GM11168 (cell line): ENCODE data around the gene FBN1.

ENCODE experiments used
- in situ Hi-C: fragments of 300-500 bp; cut with MboI; formaldehyde crosslinking; loops from one replicate; pipeline ENCODE4 v1.12.0; 2022; ENCODE audit warnings: low sequenced_read_pairs; ENCODE audit not compliant: unreplicated experiment

FBN1 gene

GRCh38 chr15:48627260-48627940 is 18.1 kb downstream of the FBN1 start:
- in situ Hi-C loops = loop anchor here (25.0 kb wide), 1 partner anchor 265 kb away; no protein-coding TSS in a partner anchor

DNA sequence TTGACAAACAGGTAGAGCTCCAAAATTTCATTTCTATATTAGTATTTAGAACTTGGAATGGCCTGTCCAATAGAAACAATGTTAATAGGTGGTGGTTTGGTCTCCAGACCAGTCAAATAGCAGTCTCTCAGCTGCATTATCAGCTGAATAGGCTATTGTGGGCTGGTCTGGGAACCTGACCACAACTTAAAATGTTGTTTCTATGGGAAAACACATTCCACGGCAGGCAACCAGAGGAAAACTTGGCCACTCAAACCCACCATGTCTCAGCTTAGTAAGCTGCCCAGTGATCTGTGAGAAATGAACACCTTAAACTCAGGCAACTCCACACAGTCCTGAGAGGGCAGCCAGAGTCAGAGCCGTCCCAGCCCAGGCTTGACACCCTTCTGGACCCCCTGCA is 20.4 kb downstream of the FBN1 start:
- in situ Hi-C loops = loop anchor here (25.0 kb wide), 1 partner anchor 263 kb away; no protein-coding TSS in a partner anchor

DNA sequence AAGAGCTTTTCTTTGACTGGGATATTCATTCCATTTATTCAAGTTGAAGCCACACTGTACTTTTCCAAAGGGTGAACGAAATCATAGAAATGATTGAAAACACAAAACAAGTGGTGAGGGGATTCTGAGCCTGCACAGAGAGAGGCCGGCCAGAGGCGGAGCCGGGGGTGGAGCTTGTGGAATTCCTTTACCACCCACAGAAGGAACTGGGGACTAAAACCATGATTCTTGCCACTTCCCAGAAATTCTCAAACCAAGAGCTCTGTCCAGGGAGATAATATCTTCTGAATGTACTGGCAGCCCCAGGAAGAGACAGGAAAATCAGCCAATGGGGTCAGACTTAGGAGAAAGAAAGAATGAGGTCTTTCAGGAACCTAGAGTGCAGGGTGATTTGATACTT is 20.8 kb downstream of the FBN1 start:
- in situ Hi-C loops = loop anchor here (25.0 kb wide), 1 partner anchor 262 kb away; no protein-coding TSS in a partner anchor

DNA sequence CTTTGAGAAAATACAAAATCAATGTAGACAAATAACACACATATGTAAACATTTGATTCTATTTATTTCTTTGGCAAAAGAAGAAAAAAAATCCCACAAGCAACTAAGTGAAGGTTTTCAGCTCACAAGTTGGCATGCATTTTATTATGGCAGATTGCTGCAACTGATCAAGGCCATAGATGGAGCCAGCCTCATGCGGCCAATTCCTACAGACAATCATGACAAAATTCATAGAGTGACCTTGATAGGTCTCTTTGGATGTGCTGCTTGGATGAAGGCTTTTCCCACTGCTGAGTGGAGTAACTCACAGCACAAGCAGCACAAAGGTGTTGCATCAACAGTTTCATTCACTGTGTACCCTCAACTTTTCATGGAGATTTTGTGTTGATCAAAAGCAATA is 22.1 kb downstream of the FBN1 start:
- in situ Hi-C loops = no loop called here

GRCh38 chr15:48622237-48622636 is 23.3 kb downstream of the FBN1 start:
- in situ Hi-C loops = no loop called here

GRCh38 chr15:48619446-48619845 is 26.1 kb downstream of the FBN1 start:
- in situ Hi-C loops = no loop called here

- in situ Hi-C loops = no loop called here
These were observed 27.9 kb downstream of the FBN1 start for GRCh38 chr15:48617619-48618018.

DNA sequence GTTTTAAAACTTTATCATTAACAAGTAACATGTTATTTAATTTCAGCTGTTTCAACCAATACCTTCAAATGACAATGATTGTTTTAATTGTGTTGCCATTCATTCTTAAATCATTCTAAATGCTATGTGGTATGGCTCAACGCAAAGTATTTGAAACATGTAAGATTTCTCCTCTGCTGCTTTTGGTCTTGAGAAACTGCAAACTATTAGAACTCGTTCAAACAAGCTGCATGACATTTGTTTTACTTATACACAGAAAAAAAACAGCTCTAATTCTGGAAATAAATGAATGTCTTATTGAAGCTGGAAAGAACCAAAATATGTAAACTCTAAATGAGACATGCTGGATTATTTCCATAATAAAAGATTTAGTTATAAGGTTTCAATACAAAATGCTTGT is 29.3 kb downstream of the FBN1 start:
- in situ Hi-C loops = no loop called here

DNA sequence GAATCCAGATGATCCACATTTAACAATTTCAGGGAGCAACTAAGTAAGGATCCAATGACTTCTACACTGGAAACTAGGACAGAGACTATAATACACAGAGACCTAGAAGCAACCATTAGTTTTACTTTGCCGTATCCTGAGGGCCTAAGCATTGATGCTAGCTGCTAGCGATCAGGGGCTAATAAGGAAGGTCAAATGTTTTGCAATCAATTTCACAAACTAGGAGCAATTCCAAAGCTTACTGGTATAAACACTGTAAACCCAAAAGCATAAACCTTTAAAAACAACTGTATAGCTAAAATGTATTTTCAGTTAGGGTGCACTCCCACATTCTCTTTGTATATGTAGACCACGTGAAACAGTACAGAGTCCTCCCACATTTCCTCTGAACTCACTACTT is 31.5 kb downstream of the FBN1 start:
- in situ Hi-C loops = no loop called here

- in situ Hi-C loops = no loop called here
These were observed 36.0 kb downstream of the FBN1 start for GRCh38 chr15:48609486-48609885.

DNA sequence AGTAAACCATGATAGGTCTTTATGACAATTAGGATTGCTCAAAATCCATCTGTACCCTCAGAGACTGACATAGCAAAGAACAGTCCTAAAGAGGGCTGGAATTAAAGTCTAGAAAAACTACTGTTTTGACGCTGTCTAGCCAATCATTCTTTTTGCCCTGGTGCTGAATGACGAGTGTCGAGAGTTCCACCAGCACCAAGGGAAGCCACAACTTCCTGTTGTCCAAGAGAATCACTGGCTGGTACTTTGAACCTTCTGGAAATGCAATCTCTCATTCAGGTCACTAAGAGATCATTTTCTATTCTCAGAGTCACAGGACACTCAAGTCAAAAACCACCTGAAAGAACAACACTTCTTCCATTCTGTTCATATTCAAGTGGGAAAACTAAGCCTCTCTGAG is 37.7 kb downstream of the FBN1 start:
- in situ Hi-C loops = no loop called here

- in situ Hi-C loops = no loop called here
These were observed 40.9 kb downstream of the FBN1 start for GRCh38 chr15:48604567-48604966.

- in situ Hi-C loops = no loop called here
These were observed 41.6 kb downstream of the FBN1 start for GRCh38 chr15:48603922-48604321.

- in situ Hi-C loops = no loop called here
These were observed 42.4 kb downstream of the FBN1 start for GRCh38 chr15:48603123-48603500.

- in situ Hi-C loops = no loop called here
These were observed 43.0 kb downstream of the FBN1 start for GRCh38 chr15:48602358-48603122.

GRCh38 chr15:48601095-48601494 is 44.4 kb downstream of the FBN1 start:
- in situ Hi-C loops = no loop called here

DNA sequence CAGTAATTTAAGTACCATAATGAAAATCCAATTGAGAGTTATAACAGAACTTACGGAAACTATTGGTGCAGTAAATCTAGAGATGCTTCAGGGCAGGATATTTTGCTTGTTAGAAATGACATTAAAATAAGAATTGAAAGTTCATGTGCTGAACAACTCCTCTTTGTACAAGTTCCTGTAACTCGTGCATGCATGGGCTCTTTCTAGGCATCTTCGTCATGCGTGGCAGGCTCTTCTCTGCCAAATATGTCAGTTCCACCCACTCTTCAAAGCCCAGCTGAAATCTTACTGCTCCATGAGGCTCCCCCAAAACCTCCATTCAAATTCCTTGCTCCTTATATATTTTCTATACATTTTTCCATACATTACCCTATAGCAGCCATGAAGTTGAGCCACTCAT is 48.7 kb downstream of the FBN1 start:
- in situ Hi-C loops = loop anchor here (10.0 kb wide), 1 partner anchor 518 kb away; no protein-coding TSS in a partner anchor

GRCh38 chr15:48596415-48596814 is 49.1 kb downstream of the FBN1 start:
- in situ Hi-C loops = loop anchor here (10.0 kb wide), 1 partner anchor 518 kb away; no protein-coding TSS in a partner anchor

DNA sequence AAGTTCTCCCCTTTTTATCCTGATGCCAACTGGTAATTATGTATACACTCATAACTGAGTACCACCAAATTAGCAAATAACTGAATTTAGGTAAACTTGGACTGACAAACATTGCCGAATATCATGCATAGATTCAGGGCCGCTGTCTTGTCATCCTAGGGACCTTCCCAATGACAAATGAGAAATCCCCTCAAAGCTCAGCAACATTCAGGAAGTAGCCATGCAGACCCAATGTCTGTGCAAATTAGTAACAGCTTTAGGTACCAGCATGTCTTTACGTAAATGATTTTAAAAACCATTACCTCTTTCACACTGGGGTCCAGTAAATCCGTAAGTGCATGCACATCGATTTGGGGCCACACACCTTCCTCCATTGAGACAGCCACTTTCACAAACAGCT is 49.5 kb downstream of the FBN1 start:
- in situ Hi-C loops = loop anchor here (10.0 kb wide), 1 partner anchor 519 kb away; no protein-coding TSS in a partner anchor

- in situ Hi-C loops = loop anchor here (10.0 kb wide), 1 partner anchor 522 kb away; no protein-coding TSS in a partner anchor
These were observed 52.6 kb downstream of the FBN1 start for GRCh38 chr15:48592933-48593332.

DNA sequence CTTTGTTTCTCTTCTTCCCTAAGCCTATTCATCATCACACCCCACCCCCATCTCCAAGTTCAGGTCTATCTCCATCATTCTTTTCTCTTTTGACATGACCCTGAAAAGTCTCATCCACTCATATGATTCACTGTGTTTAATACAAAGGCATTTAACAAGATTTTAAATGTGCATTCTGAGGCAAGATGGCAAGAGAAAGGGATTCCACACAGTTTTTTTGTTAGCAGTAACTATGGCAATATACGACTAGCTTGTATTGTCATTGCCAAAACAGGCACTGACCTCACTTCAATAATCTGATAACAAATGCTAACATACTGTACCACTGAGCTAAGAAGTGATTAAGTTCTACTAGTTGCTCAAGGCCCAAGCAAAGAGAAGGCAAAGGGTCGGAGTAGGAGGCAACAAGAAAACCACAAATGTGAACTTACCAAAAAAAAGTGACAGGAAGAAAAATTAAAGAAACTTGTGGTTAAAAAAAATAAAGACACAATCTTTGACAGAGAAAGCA is 53.2 kb downstream of the FBN1 start:
- in situ Hi-C loops = loop anchor here (10.0 kb wide), 1 partner anchor 523 kb away; no protein-coding TSS in a partner anchor
